Endothelial cell of umbilical vein (primary cell): ENCODE data around the gene COMMD2. TPM values are rescaled to one million over a fixed set of nuclear protein-coding genes. Genes with fewer than 3 reads are reported as not detected.

ENCODE experiments used
- BruUV-seq: library from RNA; stranded (reverse); fragments of 400-500 nt; replicated peaks from 2 replicates; lab custom pipeline; 2021; lab: Mats Ljungman, UMichigan
- CTCF ChIA-PET: fragments of 300-600, 350-600 bp; sonication (Branson Sonifier 250); formaldehyde crosslinking; loops from one replicate; lab custom pipeline; 2021; ENCODE audit warnings: antibody characterized with exemption, inconsistent platforms; lab: Charles Lee
- POLR2A ChIA-PET: fragments of 300-600, 350-600 bp; sonication (Branson Sonifier 250); formaldehyde crosslinking; loops from one replicate; lab custom pipeline; 2021; ENCODE audit warnings: antibody characterized with exemption, inconsistent platforms; lab: Charles Lee
- DNase-seq: peaks from one replicate; pipeline ENCODE4 v3.0.0-alpha.2; 2011; ENCODE audit warnings: low read depth, low spot score
- FAIRE-seq: peaks from 2 replicates; lab custom pipeline; 2011; peaks lifted over from hg19 to GRCh38; lab: Jason Lieb, UNC
- H2AFZ ChIP-seq: 2 replicates; pipeline ENCODE4 v1.6.0; 2012; ENCODE audit warnings: low read depth, low read length, control low read depth, inconsistent platforms
- H3K27ac ChIP-seq: 2 replicates; pipeline ENCODE4 v1.5.1; 2011; ENCODE audit warnings: low read depth, mild to moderate bottlenecking, control low read depth, low read length, moderate library complexity; ENCODE audit not compliant: insufficient read depth
- H3K27me3 ChIP-seq, 2 experiments: 2 replicates each; pipeline versions ENCODE4 v1.6.0 to v1.6.1; 2011; ENCODE audit warnings: low read length in 2 of 2, mixed read lengths in 1 of 2; ENCODE audit not compliant: control insufficient read depth in 2 of 2, insufficient read depth in 2 of 2
- H3K36me3 ChIP-seq, 2 experiments: 2 replicates in 1 of 2; 3 replicates in 1 of 2; pipeline ENCODE4 v1.5.1; 2011; ENCODE audit warnings: low read length in 2 of 2, mild to moderate bottlenecking in 1 of 2, moderate library complexity in 1 of 2; ENCODE audit not compliant: control insufficient read depth in 2 of 2, insufficient read depth in 2 of 2; ENCODE audit errors: extremely low read depth in 1 of 2
- H3K4me1 ChIP-seq: 3 replicates; pipeline ENCODE4 v1.5.1; 2011; ENCODE audit warnings: mild to moderate bottlenecking, low read length; ENCODE audit not compliant: control insufficient read depth, insufficient read depth; ENCODE audit errors: extremely low read depth
- H3K4me2 ChIP-seq: 2 replicates; pipeline ENCODE4 v1.6.1; 2011; ENCODE audit warnings: low read length, control low read depth, mixed read lengths; ENCODE audit not compliant: insufficient read depth
- H3K4me3 ChIP-seq, 3 experiments: fragments of 200-600 bp in 1 of 3; sonication (generic), shearing (Covaris generic) in 1 of 3; replicated peaks in 1 of 3; 2 replicates each; pipeline ENCODE4 v1.5.1; 2011 to 2016; ENCODE audit warnings: control low read depth in 3 of 3, low read length in 3 of 3, mild to moderate bottlenecking in 2 of 3, inconsistent platforms in 1 of 3, low read depth in 1 of 3, moderate library complexity in 1 of 3; ENCODE audit not compliant: insufficient read depth in 1 of 3
- H3K79me2 ChIP-seq: 2 replicates; pipeline ENCODE4 v1.6.0; 2012; ENCODE audit warnings: low read length, inconsistent platforms; ENCODE audit not compliant: control insufficient read depth, insufficient read depth
- H3K9ac ChIP-seq: replicated peaks from 2 replicates; pipeline ENCODE3; 2011; ENCODE audit warnings: low read length, control low read depth; ENCODE audit not compliant: insufficient read depth; ENCODE audit errors: extremely low read depth
- H3K9me1 ChIP-seq: replicated peaks from 3 replicates; pipeline ENCODE4 v1.6.0; 2011; ENCODE audit warnings: mild to moderate bottlenecking, low read length; ENCODE audit not compliant: control insufficient read depth, insufficient read depth; ENCODE audit errors: extremely low read depth
- H3K9me3 ChIP-seq: replicated peaks from 2 replicates; pipeline ENCODE4 v1.5.1; 2012; ENCODE audit warnings: low read length, inconsistent platforms; ENCODE audit not compliant: control insufficient read depth, insufficient read depth
- H4K20me1 ChIP-seq: replicated peaks from 2 replicates; pipeline ENCODE3; 2011; ENCODE audit warnings: mild to moderate bottlenecking, low read length; ENCODE audit not compliant: control insufficient read depth, insufficient read depth; ENCODE audit errors: extremely low read depth
- EZH2 ChIP-seq: IDR thresholded peaks from 2 replicates; pipeline ENCODE4 v1.6.1; 2012; ENCODE audit warnings: borderline replicate concordance, low read depth, mild to moderate bottlenecking, moderate library complexity, low read length, inconsistent platforms; ENCODE audit not compliant: severe bottlenecking
- FOS ChIP-seq: IDR thresholded peaks from 2 replicates; pipeline ENCODE4 v1.6.1; 2011; ENCODE audit warnings: mild to moderate bottlenecking, low read length, moderate library complexity, borderline replicate concordance; ENCODE audit not compliant: insufficient read depth
- GATA2 ChIP-seq: IDR thresholded peaks from 2 replicates; pipeline ENCODE4 v1.7.0; 2011; ENCODE audit warnings: low read depth, mild to moderate bottlenecking, moderate library complexity, mixed read lengths, low read length; ENCODE audit not compliant: insufficient read length, insufficient read depth
- JUN ChIP-seq: IDR thresholded peaks from 2 replicates; pipeline ENCODE4 v1.6.1; 2011; ENCODE audit warnings: borderline replicate concordance, low read depth; ENCODE audit not compliant: insufficient read length, insufficient read depth
- MYC ChIP-seq: IDR thresholded peaks from one replicate; pipeline ENCODE4 v1.6.1; 2011; ENCODE audit warnings: mild to moderate bottlenecking, low read depth, low read length
- POLR2A ChIP-seq: IDR thresholded peaks from 2 replicates; pipeline ENCODE4 v1.6.1; 2012; ENCODE audit warnings: low read depth, mild to moderate bottlenecking, control low read depth, low read length
- POLR2AphosphoS5 ChIP-seq: IDR thresholded peaks from 2 replicates; pipeline ENCODE4 v1.6.1; 2012; ENCODE audit warnings: low read depth, mild to moderate bottlenecking, control low read depth, low read length, moderate library complexity; ENCODE audit not compliant: insufficient read depth
- dilution Hi-C: fragments of 300-500 bp; cut with MboI; formaldehyde crosslinking; loops from one replicate; pipeline ENCODE4 v1.15.0; 2019; ENCODE audit warnings: low sequenced_read_pairs; ENCODE audit not compliant: extremely low pct_ligation_motif_present
- intact Hi-C: fragments of 100-400 bp; cut with micrococcal nuclease; formaldehyde crosslinking; loops from one replicate; pipeline ENCODE4 v1.10.0; 2022
- polyA plus RNA-seq, 4 experiments: library from polyadenylated mRNA; depleted of rRNA in 3 of 4; stranded (reverse) in 3 of 4; unstranded in 1 of 4; fragments of >200 nt; gene quantifications; 2 replicates each; pipeline versions ENCODE4 v1.2.1 to v1.2.3, GENCODE V29; 2011 to 2012; ENCODE audit warnings: missing spikeins in 1 of 4
- small RNA-seq: library from RNA; depleted of rRNA; stranded (forward); fragments of <200 nt; gene quantifications from one replicate; pipeline ENCODE3, GENCODE V24; 2012; ENCODE audit warnings: low replicate concordance, low read depth; ENCODE audit not compliant: insufficient read depth, insufficient read length
- total RNA-seq: library from RNA; stranded (reverse); gene quantifications from 2 replicates; pipeline ENCODE4 v1.2.3, GENCODE V29; 2021
- TF ChIP-seq, protein P1 (sequence below), 2 donors: IDR thresholded peaks; 1 replicate in 1 of 2; 2 replicates in 1 of 2; pipeline ENCODE4 v1.5.1; 2011; ENCODE audit warnings: low read length in 2 of 2, mild to moderate bottlenecking in 2 of 2, moderate library complexity in 2 of 2, control low read depth in 1 of 2, inconsistent platforms in 1 of 2, low read depth in 1 of 2; ENCODE audit not compliant: insufficient read depth in 1 of 2; ENCODE audit errors: extremely low read depth in 1 of 2
- TF ChIP-seq, protein P2 (sequence below): IDR thresholded peaks from 2 replicates; pipeline ENCODE4 v1.6.1; 2011; ENCODE audit not compliant: insufficient read depth, insufficient read length

COMMD2 gene
- total and polyA plus RNA-seq, 2 donors (not counting 3 experiments of a cell fraction or from before 2014, with no cell fraction given): 18.3 to 51.0 TPM

DNA sequence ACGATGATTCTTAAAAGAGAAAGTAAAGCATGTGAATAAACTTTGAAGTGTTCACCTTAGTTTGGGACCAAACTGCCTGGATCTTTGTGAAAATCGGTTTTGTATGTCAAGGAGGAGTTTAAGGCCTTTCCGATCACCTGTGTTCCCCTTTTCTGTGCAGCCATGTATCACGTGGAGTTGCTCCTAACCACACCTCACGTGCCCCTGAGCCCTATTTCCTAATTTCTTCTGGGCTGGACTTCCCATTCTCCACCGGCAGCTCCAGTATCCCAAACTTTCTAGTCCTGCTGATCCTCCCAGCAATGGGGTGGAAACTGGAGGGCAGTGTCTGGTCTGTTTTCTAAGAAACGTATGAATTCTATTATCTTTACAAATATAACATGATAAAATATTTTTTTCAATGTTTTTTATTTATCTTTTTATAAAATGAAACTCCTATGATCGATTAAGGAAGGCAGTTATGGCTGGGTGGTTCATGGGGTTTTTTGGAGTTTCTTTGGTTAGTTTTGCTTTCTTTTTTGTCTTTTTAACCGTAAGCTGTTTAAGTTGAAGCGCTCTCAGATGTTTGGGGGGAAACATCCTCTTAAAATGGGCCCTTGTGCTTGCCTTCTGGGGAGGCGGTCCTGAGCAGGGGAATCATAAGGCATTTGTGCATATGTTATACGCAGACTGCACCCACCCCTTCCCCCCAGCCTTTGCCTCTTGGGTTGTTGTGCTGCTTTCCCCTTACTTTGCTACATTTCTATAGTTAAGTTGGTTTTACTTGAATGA is 50.9 kb downstream of the COMMD2 start:
- dilution Hi-C loops: no loop called here
- H4K20me1 ChIP-seq: no peaks in the 10 kb centered on the region
- TF ChIP-seq MYC: no peak
- no peak for TF ChIP-seq POLR2A
- TF ChIP-seq FOS: no peak
- TF ChIP-seq GATA2: no peak
- TF ChIP-seq, protein P1, sequence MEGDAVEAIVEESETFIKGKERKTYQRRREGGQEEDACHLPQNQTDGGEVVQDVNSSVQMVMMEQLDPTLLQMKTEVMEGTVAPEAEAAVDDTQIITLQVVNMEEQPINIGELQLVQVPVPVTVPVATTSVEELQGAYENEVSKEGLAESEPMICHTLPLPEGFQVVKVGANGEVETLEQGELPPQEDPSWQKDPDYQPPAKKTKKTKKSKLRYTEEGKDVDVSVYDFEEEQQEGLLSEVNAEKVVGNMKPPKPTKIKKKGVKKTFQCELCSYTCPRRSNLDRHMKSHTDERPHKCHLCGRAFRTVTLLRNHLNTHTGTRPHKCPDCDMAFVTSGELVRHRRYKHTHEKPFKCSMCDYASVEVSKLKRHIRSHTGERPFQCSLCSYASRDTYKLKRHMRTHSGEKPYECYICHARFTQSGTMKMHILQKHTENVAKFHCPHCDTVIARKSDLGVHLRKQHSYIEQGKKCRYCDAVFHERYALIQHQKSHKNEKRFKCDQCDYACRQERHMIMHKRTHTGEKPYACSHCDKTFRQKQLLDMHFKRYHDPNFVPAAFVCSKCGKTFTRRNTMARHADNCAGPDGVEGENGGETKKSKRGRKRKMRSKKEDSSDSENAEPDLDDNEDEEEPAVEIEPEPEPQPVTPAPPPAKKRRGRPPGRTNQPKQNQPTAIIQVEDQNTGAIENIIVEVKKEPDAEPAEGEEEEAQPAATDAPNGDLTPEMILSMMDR (IDR thresholded peaks at IDR 0.05; ENCODE audit: extremely low read depth in 1 of 2, insufficient read depth in 1 of 2, low read depth in 1 of 2, low read length in 2 of 2): no peak
- TF ChIP-seq POLR2AphosphoS5: no peak
- TF ChIP-seq JUN: no peak
- TF ChIP-seq, protein P2, sequence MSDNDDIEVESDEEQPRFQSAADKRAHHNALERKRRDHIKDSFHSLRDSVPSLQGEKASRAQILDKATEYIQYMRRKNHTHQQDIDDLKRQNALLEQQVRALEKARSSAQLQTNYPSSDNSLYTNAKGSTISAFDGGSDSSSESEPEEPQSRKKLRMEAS: no peak
- TF ChIP-seq EZH2: no peak
- CTCF ChIA-PET: interaction anchor here (0.7 to 2.0 kb wide), 2 partner anchors 16 to 30 kb away, joined by 5 read pairs; no protein-coding TSS in a partner anchor
- H3K4me1 ChIP-seq: no peaks in the 10 kb centered on the region
- peak overlapping the region; percentile 24 for H2AFZ ChIP-seq
- no TSS peak for BruUV-seq
- no peaks in the 10 kb centered on the region for H3K27me3 ChIP-seq
- DNase-seq (no peak), FAIRE-seq (no peak)
- no peaks in the 10 kb centered on the region for H3K79me2 ChIP-seq
- no peaks in the 10 kb centered on the region for H3K9me1 ChIP-seq
- H3K27ac ChIP-seq: no peak overlapping the region
- no peak overlapping the region for H3K4me2 ChIP-seq
- no peak overlapping the region for H3K9ac ChIP-seq
- intact Hi-C loops: no loop called here
- no peak overlapping the region for H3K4me3 ChIP-seq
- no peaks in the 10 kb centered on the region for H3K36me3 ChIP-seq
- POLR2A ChIA-PET: no interaction called here
- no peaks in the 10 kb centered on the region for H3K9me3 ChIP-seq

Small RNAs within 50 kb of the gene (small RNA-seq; reads per million reads assigned to genes)
- not detected for gene RNU6-507P

Other genes with a start within 250 kb of the COMMD2 start
- 210 and 262 TPM in 2 replicates for gene WWTR1, start 94.5 kb downstream of the COMMD2 start, total RNA-seq
- gene WWTR1, start 94.5 kb downstream of the COMMD2 start, polyA plus RNA-seq: 341 and 347 TPM in 2 replicates
- not detected in 2 replicates for gene ANKUB1, start 40.1 kb upstream of the COMMD2 start, total RNA-seq
- gene ANKUB1, start 40.1 kb upstream of the COMMD2 start, polyA plus RNA-seq: not detected in 2 replicates
- 27.1 and 29.5 TPM in 2 replicates for gene RNF13, start 60.7 kb upstream of the COMMD2 start, total RNA-seq
- 14.8 and 16.4 TPM in 2 replicates for gene RNF13, start 60.7 kb upstream of the COMMD2 start, polyA plus RNA-seq
- 97.1 and 124 TPM in 2 replicates for gene PFN2, start 218.4 kb upstream of the COMMD2 start, total RNA-seq
- gene PFN2, start 218.4 kb upstream of the COMMD2 start, polyA plus RNA-seq: 143 and 165 TPM in 2 replicates